ENCODE data around the gene CENPF.

The CENPF gene

GRCh38 chr1:214565310-214565709 is 37.7 kb upstream of the CENPF start:
- Histone ChIP-seq H3K4me1 (ENCODE audit: insufficient read depth, low read length, severe bottlenecking) (no peaks in the 10 kb centered on the region), H3K27me3 (ENCODE audit: insufficient read depth, low read length) (no peaks in the 10 kb centered on the region), H3K9me3 (ENCODE audit: low read length) (no peaks in the 10 kb centered on the region), H3K4me3 (ENCODE audit: low read depth, low read length, poor library complexity, severe bottlenecking) (no peak overlapping the region), H3K27ac (ENCODE audit: low read depth, low read length, poor library complexity, severe bottlenecking) (no peak overlapping the region), H3K36me3 (ENCODE audit: insufficient read depth, low read length) (no peaks in the 10 kb centered on the region), H3K79me2 (ENCODE audit: insufficient read depth, low read length) (no peaks in the 10 kb centered on the region), H3K4me2 (ENCODE audit: low read length) (no peak overlapping the region), H3K9ac (ENCODE audit: low read length) (no peak overlapping the region), H4K20me1 (ENCODE audit: insufficient read depth, low read length) (no peaks in the 10 kb centered on the region), H2AFZ (ENCODE audit: low read length) (no peak overlapping the region), H3K9me2 (ENCODE audit: low read depth, low read length) (no peaks in the 10 kb centered on the region), H3F3A (ENCODE audit: insufficient read depth, low read length) (no peaks in the 10 kb centered on the region)
- TF ChIP-seq CTCF (IDR thresholded peaks at IDR 0.05; ENCODE audit: low read length) (no peak), EZH2 (IDR thresholded peaks at IDR 0.05; ENCODE audit: borderline replicate concordance, low read length) (no peak)

- H3K4me1 ChIP-seq (ENCODE audit: insufficient read depth, low read length, severe bottlenecking) = no peaks in the 10 kb centered on the region
- no peaks in the 10 kb centered on the region for H3K9me3 ChIP-seq (ENCODE audit: low read length)
- no peaks in the 10 kb centered on the region for H3K79me2 ChIP-seq (ENCODE audit: insufficient read depth, low read length)
- H3K36me3 ChIP-seq (ENCODE audit: insufficient read depth, low read length) = no peaks in the 10 kb centered on the region
- H3K27ac ChIP-seq (ENCODE audit: low read depth, low read length, poor library complexity, severe bottlenecking) = no peak overlapping the region
- TF ChIP-seq CTCF (IDR thresholded peaks at IDR 0.05; ENCODE audit: low read length) = no peak
- TF ChIP-seq EZH2 (IDR thresholded peaks at IDR 0.05; ENCODE audit: borderline replicate concordance, low read length) = no peak
- no peak overlapping the region for H3K4me2 ChIP-seq (ENCODE audit: low read length)
- H3K4me3 ChIP-seq (ENCODE audit: low read depth, low read length, poor library complexity, severe bottlenecking) = no peak overlapping the region
- no peaks in the 10 kb centered on the region for H3K27me3 ChIP-seq (ENCODE audit: insufficient read depth, low read length)
- H3F3A ChIP-seq (ENCODE audit: insufficient read depth, low read length) = no peaks in the 10 kb centered on the region
- H2AFZ ChIP-seq (ENCODE audit: low read length) = no peak overlapping the region
- no peak overlapping the region for H3K9ac ChIP-seq (ENCODE audit: low read length)
- H4K20me1 ChIP-seq (ENCODE audit: insufficient read depth, low read length) = no peaks in the 10 kb centered on the region
- no peaks in the 10 kb centered on the region for H3K9me2 ChIP-seq (ENCODE audit: low read depth, low read length)
Measured at GRCh38 chr1:214566158-214567104, 36.6 kb upstream of the CENPF start.

- no peak for TF ChIP-seq EZH2 (IDR thresholded peaks at IDR 0.05; ENCODE audit: borderline replicate concordance, low read length)
- no peak for TF ChIP-seq CTCF (IDR thresholded peaks at IDR 0.05; ENCODE audit: low read length)
- Histone ChIP-seq H2AFZ (ENCODE audit: low read length) (no peak overlapping the region), H3K9me3 (ENCODE audit: low read length) (no peaks in the 10 kb centered on the region), H3K4me2 (ENCODE audit: low read length) (no peak overlapping the region), H3K27ac (ENCODE audit: low read depth, low read length, poor library complexity, severe bottlenecking) (no peak overlapping the region), H3K36me3 (ENCODE audit: insufficient read depth, low read length) (no peaks in the 10 kb centered on the region), H3K79me2 (ENCODE audit: insufficient read depth, low read length) (no peaks in the 10 kb centered on the region), H3K4me1 (ENCODE audit: insufficient read depth, low read length, severe bottlenecking) (no peaks in the 10 kb centered on the region), H3F3A (ENCODE audit: insufficient read depth, low read length) (no peaks in the 10 kb centered on the region), H3K9me2 (ENCODE audit: low read depth, low read length) (no peaks in the 10 kb centered on the region), H3K4me3 (ENCODE audit: low read depth, low read length, poor library complexity, severe bottlenecking) (no peak overlapping the region), H3K27me3 (ENCODE audit: insufficient read depth, low read length) (no peaks in the 10 kb centered on the region), H4K20me1 (ENCODE audit: insufficient read depth, low read length) (no peaks in the 10 kb centered on the region), H3K9ac (ENCODE audit: low read length) (no peak overlapping the region)
Measured at GRCh38 chr1:214567481-214567980, 35.5 kb upstream of the CENPF start.

Data from OCI-LY1 (cell line).